Ovary (tissue), 9 donors: ENCODE results near the gene C16orf95. TPM values are rescaled to one million over a fixed set of nuclear protein-coding genes. Genes with fewer than 3 reads are reported as not detected.

Experiments
- DNase-seq, 5 donors: peaks; one replicate each; pipeline ENCODE4 v3.0.0-alpha.2; 2019 to 2020
- H3K27ac ChIP-seq, 2 donors: fragments of 200-600 bp; one replicate each; pipeline versions ENCODE4 v1.5.1 to v1.8.0; 2019 to 2022
- H3K27me3 ChIP-seq: fragments of 200-600 bp; one replicate; pipeline ENCODE4 v1.8.0; 2022
- H3K36me3 ChIP-seq: fragments of 200-600 bp; sonication (generic); one replicate; pipeline ENCODE4 v1.5.1; 2019
- H3K4me1 ChIP-seq: one replicate; pipeline ENCODE4 v1.8.1; 2013; ENCODE audit warnings: mild to moderate bottlenecking, moderate library complexity; ENCODE audit not compliant: insufficient read depth
- H3K4me3 ChIP-seq: fragments of 200-600 bp; sonication (generic); one replicate; pipeline ENCODE4 v1.5.1; 2017
- H3K9me3 ChIP-seq, 2 donors: fragments of 200-600 bp in 1 of 2; sonication (generic) in 1 of 2; one replicate each; pipeline versions ENCODE4 v1.5.1 to v1.8.1; 2013 to 2019; ENCODE audit warnings: mild to moderate bottlenecking in 1 of 2, moderate library complexity in 1 of 2
- EP300 ChIP-seq: sonication (generic); formaldehyde crosslinking; IDR thresholded peaks from one replicate; pipeline ENCODE4 v1.6.1; 2017; ENCODE audit warnings: antibody characterized with exemption
- POLR2A ChIP-seq: fragments of 450-650 bp; IDR thresholded peaks from one replicate; pipeline ENCODE4 v1.6.1; 2017; ENCODE audit warnings: antibody characterized with exemption, mild to moderate bottlenecking, moderate library complexity
- WGBS, 3 donors: extraction: QIAGEN DNeasy Blood & Tissue Kit in 1 of 3; methylation state at CpG; one replicate each; pipeline versions ENCODE4 v1.1.5 to v1.1.7; 2013 to 2017; 5-methylcytosine and 5-hydroxymethylcytosine counted together
- intact Hi-C, 4 donors: fragments of 100-400 bp; cut with DNase I; formaldehyde crosslinking; loops; one replicate each; pipeline versions ENCODE4 v1.11.0 to v1.15.1; 2022 to 2023
- polyA plus RNA-seq, 2 donors: library from polyadenylated mRNA; stranded (reverse); fragments of 200-250 nt in 1 of 2; fragments of 350-450 nt in 1 of 2; fragmentation: Illumina TruSeq in 1 of 2; extraction: RNeasy Lipid Tissue Mini Kit (QIAGEN cat#74804) in 1 of 2; gene quantifications; one replicate each; pipeline ENCODE4 v1.2.3, GENCODE V29; 2013 to 2014
- total RNA-seq, 7 donors: library from RNA; depleted of rRNA in 2 of 7; stranded (reverse); fragments of >200 nt in 2 of 7; fragmentation: NEBNext Ultra II Directional in 3 of 7; extraction: Animal tissue kit (Norgen Biotek cat#: 25700) in 3 of 7; gene quantifications; one replicate each; pipeline versions ENCODE4 v1.1.0 to v1.2.4, GENCODE V29; 2016 to 2023
- TF ChIP-seq, protein P1 (sequence below), 3 donors: fragments of 450-650 bp in 2 of 3; fragments of 200-600 bp in 1 of 3; IDR thresholded peaks; one replicate each; pipeline versions ENCODE4 v1.5.1 to v1.8.0; 2016 to 2022; ENCODE audit warnings: antibody characterized with exemption in 3 of 3, mild to moderate bottlenecking in 1 of 3
- donor health status: DM: no; HTN: no; CAD: no; lungs with moderate emphysema.
- donor health status: DM: no; HTN: no; CAD: no.
- donor health status: Bipolar disorder and iron deficiency.
- donor health status: DM: yes; HTN: yes; CAD: no.
- donor health status: DM: no; HTN: no; CAD: no.
- donor health status: DM: yes; HTN: yes; CAD: no.

Gene C16orf95
- total and polyA plus RNA-seq, 9 donors, result 1.0 to 6.1 (median 2.7) TPM

DNA sequence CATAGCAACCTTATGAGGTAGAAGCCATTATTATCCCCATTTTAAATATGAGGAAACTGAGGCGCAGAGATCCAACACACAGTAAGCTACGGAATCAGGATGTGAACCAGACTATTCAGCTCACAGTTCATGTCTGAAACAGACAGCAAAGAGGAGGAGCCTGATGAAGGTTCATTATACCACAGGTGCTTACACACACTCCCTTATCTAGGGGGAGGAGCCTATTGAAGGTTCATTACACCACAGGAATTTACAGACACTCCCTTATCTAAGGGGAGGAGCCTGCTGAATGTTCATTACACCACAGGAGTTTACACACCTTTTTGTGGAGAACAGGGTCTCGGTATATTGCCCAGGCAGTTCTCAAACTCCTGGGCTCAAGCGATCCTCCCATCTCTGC is 21.9 kb downstream of the C16orf95 start:
- no peak overlapping the region for H3K4me3 ChIP-seq
- TF ChIP-seq POLR2A (no peak), EP300 (no peak)
- TF ChIP-seq, protein P1, sequence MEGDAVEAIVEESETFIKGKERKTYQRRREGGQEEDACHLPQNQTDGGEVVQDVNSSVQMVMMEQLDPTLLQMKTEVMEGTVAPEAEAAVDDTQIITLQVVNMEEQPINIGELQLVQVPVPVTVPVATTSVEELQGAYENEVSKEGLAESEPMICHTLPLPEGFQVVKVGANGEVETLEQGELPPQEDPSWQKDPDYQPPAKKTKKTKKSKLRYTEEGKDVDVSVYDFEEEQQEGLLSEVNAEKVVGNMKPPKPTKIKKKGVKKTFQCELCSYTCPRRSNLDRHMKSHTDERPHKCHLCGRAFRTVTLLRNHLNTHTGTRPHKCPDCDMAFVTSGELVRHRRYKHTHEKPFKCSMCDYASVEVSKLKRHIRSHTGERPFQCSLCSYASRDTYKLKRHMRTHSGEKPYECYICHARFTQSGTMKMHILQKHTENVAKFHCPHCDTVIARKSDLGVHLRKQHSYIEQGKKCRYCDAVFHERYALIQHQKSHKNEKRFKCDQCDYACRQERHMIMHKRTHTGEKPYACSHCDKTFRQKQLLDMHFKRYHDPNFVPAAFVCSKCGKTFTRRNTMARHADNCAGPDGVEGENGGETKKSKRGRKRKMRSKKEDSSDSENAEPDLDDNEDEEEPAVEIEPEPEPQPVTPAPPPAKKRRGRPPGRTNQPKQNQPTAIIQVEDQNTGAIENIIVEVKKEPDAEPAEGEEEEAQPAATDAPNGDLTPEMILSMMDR (IDR thresholded peaks at IDR 0.05), result no peak
- H3K4me1 ChIP-seq, result no peaks in the 10 kb centered on the region
- WGBS, 3 donors, result 71 to 84% (median 75%) methylated on average over 4 of the region's 4 CpGs
- DNase-seq, result no peak
- no peaks in the 10 kb centered on the region for H3K9me3 ChIP-seq
- H3K27ac ChIP-seq, result no peak overlapping the region
- H3K27me3 ChIP-seq, result no peaks in the 10 kb centered on the region
- intact Hi-C loops, result no loop called here
- no peaks in the 10 kb centered on the region for H3K36me3 ChIP-seq

DNA sequence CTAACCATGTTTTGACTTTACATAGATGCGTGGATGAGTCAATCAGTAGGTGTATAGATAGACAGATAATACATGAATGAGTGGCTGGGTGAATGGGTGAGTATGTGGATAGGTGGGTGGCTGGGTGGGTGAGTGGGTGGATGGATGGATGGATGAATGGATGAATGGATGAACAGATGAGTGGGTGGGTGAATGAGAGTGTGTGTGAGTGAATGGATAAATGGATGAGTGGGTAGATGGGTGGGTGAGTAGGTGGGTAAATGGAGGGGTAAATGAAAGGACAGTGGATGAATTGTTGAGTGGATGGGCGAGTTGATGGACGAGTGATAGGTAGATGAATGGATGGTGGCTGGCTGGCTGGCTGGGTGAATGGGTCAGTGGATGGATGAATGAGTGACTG is 23.2 kb downstream of the C16orf95 start:
- no peaks in the 10 kb centered on the region for H3K4me1 ChIP-seq
- no peak overlapping the region for H3K4me3 ChIP-seq
- intact Hi-C loops, result no loop called here
- no peaks in the 10 kb centered on the region for H3K27me3 ChIP-seq
- no peaks in the 10 kb centered on the region for H3K9me3 ChIP-seq
- no peak for DNase-seq
- H3K36me3 ChIP-seq, result no peaks in the 10 kb centered on the region
- no peak overlapping the region for H3K27ac ChIP-seq
- TF ChIP-seq, protein P1 (IDR thresholded peaks at IDR 0.05), result no peak
- no peak for TF ChIP-seq POLR2A
- TF ChIP-seq EP300, result no peak
- WGBS, 3 donors, result 94 to 95% (median 95%) methylated on average over 3 of the region's 3 CpGs

DNA sequence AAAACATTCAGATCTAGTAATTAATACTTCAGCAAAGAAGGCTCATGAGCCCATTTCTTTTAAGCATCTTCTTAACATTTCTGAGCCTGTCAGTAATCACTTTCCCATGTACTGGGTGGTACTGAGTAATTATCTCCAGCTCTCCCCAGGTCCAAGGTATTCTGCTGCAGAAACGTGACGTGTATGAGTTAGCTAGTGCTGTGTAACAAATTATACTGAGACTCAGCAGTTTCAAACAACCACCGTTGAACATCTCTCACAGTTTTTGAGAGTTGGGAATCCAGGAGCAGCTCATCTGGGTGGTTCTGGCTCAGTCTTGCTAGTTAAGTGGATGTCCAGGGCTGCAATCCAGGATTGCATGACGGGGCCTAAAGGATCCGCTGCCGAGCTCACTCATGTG is 25.2 kb downstream of the C16orf95 start:
- H3K9me3 ChIP-seq, result no peaks in the 10 kb centered on the region
- H3K27me3 ChIP-seq, result no peaks in the 10 kb centered on the region
- H3K4me1 ChIP-seq, result no peaks in the 10 kb centered on the region
- no peak overlapping the region for H3K4me3 ChIP-seq
- 80 to 92% (median 89%) methylated on average over 6 of the region's 6 CpGs for WGBS, 3 donors
- intact Hi-C loops, result no loop called here
- no peak overlapping the region for H3K27ac ChIP-seq
- no peak for DNase-seq
- TF ChIP-seq, protein P1 (IDR thresholded peaks at IDR 0.05), result no peak
- TF ChIP-seq EP300, result no peak
- no peak for TF ChIP-seq POLR2A
- no peaks in the 10 kb centered on the region for H3K36me3 ChIP-seq

DNA sequence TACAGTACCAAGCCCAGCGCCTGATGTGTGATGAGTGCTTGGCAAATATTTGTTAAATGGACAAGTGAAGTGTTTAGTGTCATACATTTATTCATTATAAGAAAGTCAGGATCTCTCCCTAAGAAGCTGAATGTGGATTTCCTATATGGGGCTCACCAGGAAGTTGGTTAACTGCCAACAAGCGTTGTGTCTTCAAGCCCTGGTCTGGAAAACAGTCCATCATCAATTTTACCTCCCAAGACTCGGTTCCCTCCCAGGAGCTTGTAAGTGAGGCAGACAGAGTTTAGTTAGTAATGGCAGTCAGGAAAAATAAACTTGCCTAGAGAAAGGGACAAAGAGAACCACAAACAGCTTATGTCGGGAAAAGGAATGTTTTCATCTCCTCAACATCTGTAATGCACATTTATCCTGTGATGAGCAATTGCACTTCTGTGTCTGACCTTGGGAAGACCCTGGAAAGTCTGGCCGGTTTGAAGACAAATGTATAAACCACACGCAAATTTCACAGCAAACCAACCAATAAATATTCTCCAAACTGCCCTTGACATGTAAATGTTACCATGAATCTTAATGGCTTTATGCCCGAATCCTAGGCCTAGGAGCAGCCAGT is 28.3 kb downstream of the C16orf95 start:
- no peak overlapping the region for H3K27ac ChIP-seq
- intact Hi-C loops, result loop anchor here in 1 of 4 donors (1.0 kb wide), 1 partner anchor 261 kb away; no protein-coding TSS in a partner anchor
- no peaks in the 10 kb centered on the region for H3K4me1 ChIP-seq
- H3K36me3 ChIP-seq, result no peaks in the 10 kb centered on the region
- no peak for DNase-seq
- H3K27me3 ChIP-seq, result no peaks in the 10 kb centered on the region
- no peaks in the 10 kb centered on the region for H3K9me3 ChIP-seq
- H3K4me3 ChIP-seq, result no peak overlapping the region
- 39 to 55% (median 40%) methylated on average over 7 of the region's 7 CpGs for WGBS, 3 donors
- TF ChIP-seq POLR2A (no peak), EP300 (no peak)
- TF ChIP-seq, protein P1 (IDR thresholded peaks at IDR 0.05), result no peak
